Epithelial cell of prostate (primary cell): ENCODE measurements around the gene USH1C.
A peak's percentile ranks its signal among the peaks of the same experiment; 100 is the strongest.

Experiments
- DNase-seq: peaks from one replicate; pipeline ENCODE4 v3.0.0-alpha.2; 2011; ENCODE audit warnings: low read depth, low spot score
- H3K27ac ChIP-seq: fragments of 450-650 bp; 2 replicates; pipeline ENCODE4 v1.5.1; 2017; ENCODE audit warnings: mild to moderate bottlenecking

Gene USH1C

DNA sequence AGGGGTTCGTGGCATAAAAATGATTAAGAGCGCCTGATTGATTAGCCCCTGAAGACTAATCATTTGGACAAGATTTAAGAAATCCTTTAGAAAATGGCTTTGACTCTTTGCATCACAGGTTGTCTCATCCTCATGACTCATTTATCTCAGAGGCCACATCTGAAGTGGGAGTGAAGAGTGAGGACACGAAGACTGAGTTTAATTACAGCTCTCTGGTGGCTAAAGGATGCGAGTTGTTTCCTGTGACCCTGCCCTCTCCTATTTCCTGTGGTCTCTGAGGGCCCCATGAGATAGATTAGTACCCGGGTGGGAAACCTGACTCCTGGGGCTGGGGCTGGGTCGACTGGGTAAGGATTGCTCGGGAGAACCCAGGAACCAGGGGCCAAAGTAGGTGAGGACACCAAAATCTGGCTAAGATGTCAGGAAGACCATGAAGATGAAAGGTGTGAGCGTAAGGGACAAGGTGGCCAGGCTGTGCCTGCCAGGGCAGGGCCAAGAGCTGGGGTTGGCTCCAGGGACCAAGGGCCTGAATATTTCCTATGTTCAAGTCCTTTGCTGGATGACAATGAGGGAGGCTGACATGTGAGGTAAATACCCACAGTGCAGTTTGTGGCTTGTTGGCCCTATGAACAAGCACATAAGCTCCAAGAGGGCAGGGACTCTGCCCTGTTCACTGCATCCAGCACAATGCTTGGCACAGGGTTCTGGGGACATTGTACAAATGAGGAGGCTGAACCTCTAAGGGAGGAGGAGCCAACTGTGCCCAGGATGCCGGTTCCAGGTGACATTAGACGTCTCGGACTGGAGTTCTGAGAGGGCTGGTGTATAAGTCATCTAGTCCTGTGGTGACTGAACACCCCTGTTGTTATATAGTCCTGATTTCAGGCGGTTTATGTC is 6.5 kb upstream of the USH1C start:
- no peak for DNase-seq
- no peak overlapping the region for H3K27ac ChIP-seq

DNA sequence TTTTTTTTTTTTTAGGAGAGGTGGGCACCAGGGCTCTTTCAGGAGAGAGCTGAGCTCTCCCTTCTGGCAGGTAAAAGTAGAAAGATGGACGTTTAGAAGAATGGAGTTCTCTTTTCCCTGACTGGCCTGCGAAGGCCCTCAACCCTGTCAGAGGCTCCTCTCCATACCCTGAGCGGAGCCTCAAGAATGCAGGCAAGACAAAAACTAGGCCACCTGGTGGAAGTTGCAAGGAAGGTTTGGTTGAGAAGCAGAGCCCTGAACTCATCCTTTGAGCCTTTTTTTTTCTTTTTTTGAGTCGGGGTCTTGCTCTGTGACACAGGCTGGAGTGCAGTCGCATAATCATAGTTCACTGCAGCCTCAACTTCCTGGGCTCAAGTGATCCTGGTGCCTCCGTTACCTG is 4.2 kb upstream of the USH1C start:
- no peak for DNase-seq
- no peak overlapping the region for H3K27ac ChIP-seq

GRCh38 chr11:17547932-17548331 is 3.7 kb upstream of the USH1C start:
- H3K27ac ChIP-seq = no peak overlapping the region
- no peak for DNase-seq

DNA sequence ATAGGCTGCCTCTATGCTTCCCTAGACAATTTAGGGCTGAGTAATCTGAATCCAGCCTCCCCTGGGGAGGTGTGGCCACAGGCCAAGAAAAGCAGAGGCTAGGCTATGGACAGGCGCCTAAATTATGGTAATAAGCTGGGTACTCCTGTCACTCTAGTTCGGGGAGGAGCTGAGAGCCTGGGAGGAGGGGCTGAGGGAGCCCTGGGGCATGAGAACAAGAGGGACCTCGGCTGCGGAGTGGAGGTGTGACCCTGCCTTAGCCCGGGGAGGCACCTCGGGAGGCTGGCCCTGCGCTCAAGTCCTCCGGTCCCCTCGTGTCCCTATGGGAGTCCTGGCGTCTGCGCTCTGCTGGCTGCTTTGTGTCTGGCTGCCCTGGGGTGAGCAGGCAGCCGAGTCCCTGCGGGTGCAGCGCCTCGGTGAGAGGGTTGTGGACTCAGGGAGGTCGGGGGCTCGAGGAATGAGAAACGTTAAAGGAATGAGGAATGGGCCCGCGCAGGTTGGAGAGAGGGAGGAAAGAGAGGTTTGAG is 2.9 kb upstream of the USH1C start, which contains the start of gene OTOG:
Gene OTOG, plus strand, starts transcription at position 209 of the 527 bp plus-strand sequence. Its CDS starts 114 bp downstream, at position 323.
- H3K27ac ChIP-seq = no peak within 1 kb of the TSS
- no peak for DNase-seq

DNA sequence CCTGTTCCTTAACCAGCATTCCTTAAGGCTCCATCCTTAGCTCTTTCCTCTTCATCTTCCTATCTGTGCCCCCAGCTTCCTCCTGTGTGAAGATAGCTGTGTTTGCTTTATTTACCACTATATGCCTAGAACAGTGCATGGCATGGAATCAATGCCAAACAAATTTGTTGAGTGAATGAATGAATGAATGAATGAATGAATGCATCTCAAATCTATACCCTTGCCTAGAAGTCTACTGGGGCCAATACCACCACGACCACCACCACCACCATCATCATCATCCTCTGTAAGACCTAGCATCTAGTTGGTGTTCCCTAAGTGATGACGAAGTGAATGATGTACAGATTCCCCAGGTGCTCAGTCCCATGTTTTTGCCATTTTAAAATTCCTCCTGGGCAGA is 2.0 kb upstream of the USH1C start:
- H3K27ac ChIP-seq = no peak overlapping the region
- no peak for DNase-seq

DNA sequence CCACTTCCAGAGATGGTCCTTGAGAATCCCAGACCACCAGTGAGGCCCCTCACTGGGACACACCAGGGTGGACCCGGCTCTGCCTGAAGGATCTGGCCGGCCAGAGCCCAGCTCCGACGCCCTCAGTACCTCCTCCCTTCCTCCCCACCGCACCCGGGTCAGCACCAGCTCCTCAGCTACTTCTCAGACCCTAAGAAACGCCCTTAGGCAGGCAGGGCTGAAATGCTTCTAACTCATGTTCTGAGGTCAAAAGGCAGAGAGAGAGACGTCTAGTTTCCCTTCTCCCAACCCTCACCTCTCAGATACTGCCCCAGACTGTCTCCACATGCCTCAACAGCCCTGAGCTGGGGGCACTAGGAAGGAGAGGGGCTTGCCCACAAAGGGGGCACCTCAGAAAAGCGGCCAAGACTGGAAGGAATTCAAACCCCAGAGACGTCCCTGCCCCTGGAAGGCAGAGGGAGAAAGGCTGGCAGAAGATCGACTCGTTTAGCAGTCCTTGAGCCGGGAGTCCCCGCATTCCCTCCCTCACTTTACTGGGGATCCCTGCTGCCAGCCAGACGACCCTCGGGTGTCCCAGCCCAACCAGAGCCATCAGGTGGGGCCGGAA is 539 bp downstream of the USH1C start:
- DNase-seq = no peak
- no peak overlapping the region for H3K27ac ChIP-seq

- DNase-seq = no peak
- no peak overlapping the region for H3K27ac ChIP-seq
These were observed 1.2 kb downstream of the USH1C start for GRCh38 chr11:17543041-17543440.

DNA sequence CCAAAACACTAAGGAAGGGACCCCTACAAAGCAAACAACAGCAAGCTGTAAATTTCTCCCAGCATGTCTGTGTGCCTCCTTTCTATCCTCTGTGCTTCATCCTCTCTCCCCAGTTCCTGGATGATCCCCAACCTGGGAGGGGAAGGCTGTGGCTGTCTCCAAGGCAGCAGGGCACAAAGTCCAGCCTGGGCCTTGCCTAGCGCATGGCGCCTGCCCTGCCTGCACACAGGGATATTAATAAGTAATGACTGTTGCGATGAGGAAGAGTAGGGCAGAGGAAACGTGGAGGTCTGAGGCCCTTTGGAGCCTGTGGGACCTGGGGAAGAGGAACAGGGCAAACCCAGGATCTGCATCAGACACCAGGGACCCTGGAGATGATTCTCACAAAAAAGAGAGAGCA is 2.0 kb downstream of the USH1C start:
- no peak for DNase-seq
- H3K27ac ChIP-seq = no peak overlapping the region

DNA sequence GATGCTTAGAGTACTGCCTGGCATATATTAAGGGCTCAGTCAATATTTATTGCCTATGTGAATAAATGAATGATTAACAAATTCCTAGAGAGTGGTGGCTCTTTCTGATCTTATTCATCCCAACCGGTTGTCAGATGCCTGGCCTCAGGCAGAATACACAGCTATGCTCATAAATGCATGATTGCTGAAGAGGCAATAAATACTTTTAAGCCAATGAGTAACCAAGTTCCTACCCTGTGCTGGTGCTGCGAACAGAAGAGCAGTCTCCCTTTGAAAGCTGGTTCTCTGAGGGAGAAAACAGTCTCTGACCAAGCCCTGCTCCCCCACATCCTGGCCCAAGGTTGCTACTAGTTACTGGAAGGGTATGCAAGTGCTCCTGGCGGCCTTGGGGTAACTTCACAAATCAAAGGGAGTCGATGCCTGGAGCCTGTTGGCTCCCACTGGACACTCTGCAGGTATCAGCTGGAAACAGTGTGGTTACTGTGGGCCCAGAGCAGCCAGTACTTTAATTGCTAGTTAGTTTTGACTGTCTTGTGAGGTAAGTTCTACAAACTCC is 2.8 kb downstream of the USH1C start:
- DNase-seq = peak; percentile 10
- no peak overlapping the region for H3K27ac ChIP-seq

DNA sequence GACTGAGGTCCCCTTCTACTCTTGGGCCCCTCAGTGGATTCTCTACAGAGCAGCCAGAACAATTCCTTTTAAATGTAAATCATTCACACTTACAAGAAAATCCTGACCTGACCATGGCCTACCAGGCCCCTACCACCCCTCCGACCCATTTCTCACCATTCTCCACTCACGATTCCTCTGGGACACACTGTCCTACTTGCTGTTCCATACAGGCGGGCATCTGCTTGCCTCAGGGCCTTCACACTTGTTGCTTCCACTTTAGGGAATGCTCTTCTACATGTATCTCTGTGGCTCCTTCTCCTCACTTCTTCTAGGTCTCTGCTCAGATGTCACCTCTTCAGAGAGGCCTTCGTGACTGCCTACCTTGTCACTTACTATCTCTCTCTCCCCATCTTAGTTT is 3.4 kb downstream of the USH1C start:
- no peak overlapping the region for H3K27ac ChIP-seq
- no peak for DNase-seq

DNA sequence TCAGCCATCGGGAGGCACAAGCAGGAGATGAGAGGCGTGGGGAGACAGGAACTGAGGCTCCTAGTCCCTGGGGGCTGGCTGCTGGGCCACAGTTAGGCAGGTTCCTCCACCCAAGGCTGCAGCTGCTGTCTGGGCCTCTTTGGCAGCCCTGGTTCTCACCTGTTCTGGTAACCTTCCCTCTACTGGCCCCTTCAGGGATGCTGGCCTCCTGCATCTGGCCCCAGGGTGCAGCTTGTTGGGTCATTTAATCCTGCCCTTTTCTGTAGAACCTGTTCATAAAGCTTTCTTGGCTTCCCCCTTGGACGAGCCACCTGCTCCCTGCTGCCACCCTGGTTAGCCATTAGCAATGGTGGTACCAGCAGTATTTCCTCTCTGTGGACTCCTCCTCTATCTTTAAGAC is 5.5 kb downstream of the USH1C start:
- H3K27ac ChIP-seq = no peak overlapping the region

DNA sequence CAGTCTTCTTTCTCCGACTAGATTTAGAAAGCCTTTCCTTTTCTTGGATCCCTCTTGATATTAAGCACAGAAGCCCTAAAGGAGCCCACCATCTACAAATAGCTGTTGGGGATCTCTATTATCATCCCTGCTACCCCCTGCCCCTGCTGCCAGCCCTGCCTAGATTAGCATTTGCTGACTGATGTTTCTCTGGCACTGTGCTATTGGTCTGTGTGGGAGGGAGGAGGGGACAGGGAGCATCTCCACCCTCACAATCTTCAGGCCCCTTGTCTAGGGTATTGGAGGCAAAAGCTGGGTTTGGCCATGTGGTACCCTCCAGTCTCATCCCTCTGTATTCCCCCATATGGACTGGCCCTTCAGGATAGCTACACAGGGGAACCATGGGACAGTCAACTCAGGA is 6.2 kb downstream of the USH1C start:
- DNase-seq = no peak
- no peak overlapping the region for H3K27ac ChIP-seq

More for the DNA sequence above, 5.5 kb downstream of the USH1C start:
- no peak for DNase-seq

DNA sequence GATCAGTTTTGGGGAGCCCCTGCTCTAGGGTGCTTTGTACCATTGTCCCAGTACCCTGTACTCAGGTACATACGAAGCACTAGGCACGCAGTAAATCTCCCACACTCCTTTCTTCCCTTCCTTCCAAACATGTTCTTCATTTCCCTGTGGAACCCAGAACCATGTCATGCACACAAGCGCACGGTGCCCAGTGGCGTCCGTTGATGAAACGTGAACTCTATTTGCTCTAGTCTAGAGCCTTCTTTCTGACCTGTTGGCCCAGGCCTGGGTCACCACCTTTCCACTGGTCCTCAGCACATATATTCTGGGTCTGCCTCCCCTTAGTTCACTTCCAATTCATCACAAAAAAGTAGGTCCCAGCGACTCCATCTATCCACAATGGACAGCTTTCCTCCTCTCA is 7.0 kb downstream of the USH1C start:
- no peak for DNase-seq
- no peak overlapping the region for H3K27ac ChIP-seq

GRCh38 chr11:17535488-17535887 is 8.7 kb downstream of the USH1C start:
- no peak for DNase-seq
- no peak overlapping the region for H3K27ac ChIP-seq

DNA sequence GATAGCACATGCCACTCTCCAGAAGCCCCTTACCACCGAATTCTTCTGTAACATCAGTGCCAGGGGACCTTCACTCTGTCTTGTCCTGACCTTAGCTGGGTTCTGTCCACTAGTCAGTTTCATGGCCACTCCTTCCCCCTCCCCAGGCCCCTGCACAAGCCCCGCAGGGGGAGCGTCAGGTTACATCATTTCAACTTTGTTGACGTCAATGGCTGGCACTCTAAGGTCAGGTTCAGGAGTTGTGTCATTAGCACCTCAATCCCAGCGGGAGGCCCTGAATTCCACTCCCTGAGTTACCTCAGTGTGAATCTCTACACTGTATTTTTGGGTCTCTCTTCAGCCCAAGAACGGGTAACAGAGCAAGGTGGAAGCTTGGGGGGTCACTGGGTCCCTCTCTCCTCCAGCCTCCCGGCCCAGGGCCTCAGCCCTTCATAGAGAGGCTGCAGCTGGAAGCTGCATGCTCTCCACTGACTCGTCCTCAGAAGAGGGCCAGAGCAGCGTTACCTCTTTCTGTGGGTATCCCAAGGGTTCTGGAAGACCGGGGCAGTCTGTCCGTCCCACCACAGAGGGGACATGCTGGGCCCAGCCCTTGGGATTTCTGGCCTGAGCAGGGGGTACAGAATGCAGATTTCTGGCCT is 10.3 kb downstream of the USH1C start:
- no peak for DNase-seq
- H3K27ac ChIP-seq = no peak overlapping the region

GRCh38 chr11:17533341-17533740 is 10.9 kb downstream of the USH1C start:
- H3K27ac ChIP-seq = no peak overlapping the region

GRCh38 chr11:17532784-17533183 is 11.4 kb downstream of the USH1C start:
- no peak for DNase-seq
- no peak overlapping the region for H3K27ac ChIP-seq

More at GRCh38 chr11:17533341-17533740, 10.9 kb downstream of the USH1C start:
- no peak for DNase-seq

DNA sequence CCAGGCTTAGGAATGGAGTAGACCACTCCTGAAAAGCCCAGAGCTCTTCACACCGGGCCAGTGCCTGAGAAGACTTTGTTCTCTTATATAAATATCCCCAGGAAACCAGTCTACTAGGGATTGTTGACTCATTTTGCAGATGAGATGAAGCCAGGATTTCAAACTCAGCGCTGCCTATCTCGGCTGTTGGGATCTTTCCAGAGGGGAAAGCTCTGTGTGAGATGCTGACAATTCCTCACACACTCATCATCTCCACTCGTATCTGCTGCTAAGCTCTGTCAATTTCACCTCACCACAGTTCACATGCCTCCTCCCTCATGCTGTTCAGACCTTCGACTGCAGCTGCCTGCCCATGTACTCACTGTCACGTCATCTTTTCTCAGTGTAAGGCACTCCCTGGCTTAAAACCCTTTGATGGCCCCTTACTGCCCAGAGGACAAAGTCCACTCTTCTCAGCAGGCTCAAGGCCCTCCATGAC is 12.5 kb downstream of the USH1C start:
- no peak for DNase-seq
- H3K27ac ChIP-seq = no peak overlapping the region

GRCh38 chr11:17531071-17531600 is 13.1 kb downstream of the USH1C start:
- no peak overlapping the region for H3K27ac ChIP-seq
- DNase-seq = no peak

- no peak overlapping the region for H3K27ac ChIP-seq
- no peak for DNase-seq
These were observed 14.4 kb downstream of the USH1C start for GRCh38 chr11:17529844-17530185.
